Esophagus squamous epithelium (tissue), 5 donors: Measurements from ENCODE around the gene DOCK10. TPM values are rescaled to one million over a fixed set of nuclear protein-coding genes. Genes with fewer than 3 reads are reported as not detected.

ENCODE experiments used
- DNase-seq: peaks from one replicate; lab custom pipeline; 2025; lab: John Stamatoyannopoulos, UW
- H3K27ac ChIP-seq, 4 donors: fragments of 200-600 bp; sonication (generic); one replicate each; pipeline ENCODE4 v1.5.1; 2016 to 2019; ENCODE audit warnings: mild to moderate bottlenecking in 1 of 4
- H3K27me3 ChIP-seq, 4 donors: fragments of 200-600 bp; sonication (generic); 1 replicate in 3 of 4; 2 replicates in 1 of 4; pipeline versions ENCODE4 v1.5.1 to v1.6.0; 2017 to 2021; ENCODE audit warnings: antibody characterized with exemption in 1 of 4
- H3K36me3 ChIP-seq, 3 donors: fragments of 200-600 bp; sonication (generic); one replicate each; pipeline ENCODE4 v1.5.1; 2016 to 2019
- H3K4me1 ChIP-seq, 3 donors: fragments of 200-600 bp; sonication (generic); one replicate each; pipeline ENCODE4 v1.5.1; 2017 to 2019
- H3K4me3 ChIP-seq, 4 donors: fragments of 200-600 bp; sonication (generic); 1 replicate in 3 of 4; 2 replicates in 1 of 4; pipeline ENCODE4 v1.5.1; 2016 to 2019; ENCODE audit warnings: mild to moderate bottlenecking in 2 of 4, moderate library complexity in 1 of 4
- H3K9me3 ChIP-seq, 3 donors: fragments of 200-600 bp; sonication (generic); one replicate each; pipeline ENCODE4 v1.5.1; 2016 to 2019
- CTCF ChIP-seq, 6 experiments: fragments of 450-650 bp in 4 of 6; fragments of 200-600 bp in 2 of 6; sonication (generic) in 2 of 6; IDR thresholded peaks; one replicate each; pipeline ENCODE4 v1.5.1; 2016 to 2019; ENCODE audit warnings: antibody characterized with exemption in 6 of 6, mild to moderate bottlenecking in 4 of 6, moderate library complexity in 4 of 6
- POLR2A ChIP-seq, 4 donors: fragments of 450-650 bp; IDR thresholded peaks; one replicate each; pipeline ENCODE4 v1.6.1; 2017; ENCODE audit warnings: antibody characterized with exemption in 4 of 4, mild to moderate bottlenecking in 4 of 4, moderate library complexity in 3 of 4
- WGBS, 2 donors: methylation state at CpG; one replicate each; pipeline ENCODE4 v1.1.5; 2018; 5-methylcytosine and 5-hydroxymethylcytosine counted together
- intact Hi-C: fragments of 100-400 bp; cut with DNase I; formaldehyde crosslinking; loops from one replicate; pipeline ENCODE4 v1.15.0; 2022
- total RNA-seq, 4 donors: library from RNA; depleted of rRNA; stranded (reverse); fragments of >200 nt; gene quantifications; one replicate each; pipeline ENCODE4 v1.1.0, GENCODE V29; 2016
- donor health status: DM: yes; HTN: yes; CAD: no.

The DOCK10 gene
- total RNA-seq, 4 donors from 2014 or later = 9.2 to 16.6 (median 11.7) TPM

DNA sequence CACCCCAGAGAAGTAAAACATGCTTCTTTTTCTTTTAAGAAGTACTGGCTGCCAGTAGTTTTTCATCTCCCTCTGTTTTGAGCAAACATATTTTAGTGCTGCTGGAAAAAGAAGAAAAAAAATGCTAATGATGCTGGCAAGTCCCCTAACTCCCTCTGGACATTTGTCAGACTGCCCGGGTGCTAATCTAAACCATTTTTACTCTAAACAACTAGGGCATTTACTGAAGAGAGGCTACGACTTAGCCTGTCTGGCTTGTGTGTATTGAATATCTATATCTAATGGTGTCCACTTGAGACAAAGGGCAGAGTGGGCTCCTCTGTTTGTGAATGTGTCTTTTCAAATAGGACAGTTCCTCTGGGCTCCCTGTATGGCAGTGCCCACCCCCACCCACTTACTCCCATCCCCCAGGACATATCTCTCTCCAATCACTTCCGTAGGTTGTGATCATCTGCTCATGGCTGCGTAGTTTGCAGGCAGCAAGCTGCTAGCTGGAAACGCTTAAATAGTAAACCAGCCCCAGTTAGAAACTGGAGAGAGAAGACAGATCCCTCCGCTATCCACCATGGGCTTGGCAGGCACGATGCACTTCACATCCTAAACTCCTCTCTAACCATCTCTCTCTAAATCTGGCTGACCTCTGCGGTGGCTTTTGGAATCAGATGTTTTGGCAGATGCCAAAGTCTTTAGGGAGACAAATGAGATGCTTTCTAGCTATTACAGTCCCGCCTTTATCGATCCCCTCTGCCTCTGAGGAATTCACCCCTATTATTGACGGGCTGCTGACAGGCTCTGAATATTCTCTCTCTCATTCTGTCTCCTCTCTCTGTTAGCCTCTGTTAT, 58.3 kb downstream of the DOCK10 start:
- no peak for DNase-seq
- intact Hi-C loops = no loop called here
- TF ChIP-seq CTCF (IDR thresholded peaks at IDR 0.05) (no peak), POLR2A (IDR thresholded peaks at IDR 0.05) (no peak)
- Histone ChIP-seq H3K9me3 (no peaks in the 10 kb centered on the region), H3K4me3 (peak overlapping the region in 3 of 4 donors; percentile 21 to 54 (median 21)), H3K4me1 (peaks cover 0 to 21% (median 0%) of the 10 kb centered on the region in 3 donors), H3K27me3 (no peaks in the 10 kb centered on the region), H3K27ac (peak overlapping the region in 3 of 4 donors; percentile 71 to 81 (median 75)), H3K36me3 (no peaks in the 10 kb centered on the region)
- 47 to 60% methylated on average over 11 of the region's 11 CpGs for WGBS, 2 donors

DNA sequence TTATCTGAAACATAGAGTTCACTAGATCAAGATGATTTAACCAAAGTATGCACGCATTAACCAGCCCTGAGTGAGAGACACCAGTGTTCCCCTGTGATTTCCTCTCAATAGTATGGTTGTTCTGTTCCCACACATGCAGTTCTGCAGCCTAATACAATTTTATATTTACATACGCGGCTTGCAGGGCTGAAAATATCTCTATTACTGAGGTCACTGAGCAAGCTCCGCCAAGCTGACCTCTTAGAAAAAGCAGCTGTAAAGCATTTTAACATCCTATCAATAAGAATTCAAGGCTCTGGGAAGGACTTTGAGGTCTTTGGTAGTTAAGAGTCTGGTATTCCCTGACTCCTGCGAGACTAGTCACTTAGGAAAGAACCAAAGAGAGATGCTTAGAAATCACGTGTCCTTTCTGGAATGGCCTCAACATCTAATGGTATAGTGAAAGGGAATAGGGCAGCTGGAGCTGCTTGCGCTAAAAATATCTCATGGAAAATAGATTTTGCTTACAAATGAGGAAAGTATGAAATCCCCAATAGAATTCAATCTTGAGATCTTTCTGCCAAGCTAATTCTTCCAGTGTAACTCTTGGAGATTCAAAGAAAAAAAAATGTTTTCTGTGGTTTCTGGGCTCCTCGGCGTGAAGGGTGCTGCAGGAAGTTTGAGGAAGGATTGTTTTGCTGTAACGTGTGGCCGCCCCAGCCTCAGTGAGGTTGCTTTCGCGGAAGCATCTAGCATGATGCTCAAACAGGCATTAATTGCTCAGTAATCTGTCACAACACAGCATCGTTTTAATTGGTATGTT, 59.2 kb downstream of the DOCK10 start:
- intact Hi-C loops = no loop called here
- no peaks in the 10 kb centered on the region for H3K36me3 ChIP-seq
- DNase-seq = no peak
- H3K4me3 ChIP-seq = peak overlapping the region in 3 of 4 donors; percentile 21 to 54 (median 21)
- peaks cover 0 to 21% (median 0%) of the 10 kb centered on the region in 3 donors for H3K4me1 ChIP-seq
- TF ChIP-seq CTCF (IDR thresholded peaks at IDR 0.05) (no peak), POLR2A (IDR thresholded peaks at IDR 0.05) (no peak)
- no peaks in the 10 kb centered on the region for H3K27me3 ChIP-seq
- 25 to 31% methylated on average over 13 to 14 of the region's 14 CpGs for WGBS, 2 donors
- H3K9me3 ChIP-seq = no peaks in the 10 kb centered on the region
- peak overlapping the region in 3 of 4 donors; percentile 71 to 81 (median 75) for H3K27ac ChIP-seq

DNA sequence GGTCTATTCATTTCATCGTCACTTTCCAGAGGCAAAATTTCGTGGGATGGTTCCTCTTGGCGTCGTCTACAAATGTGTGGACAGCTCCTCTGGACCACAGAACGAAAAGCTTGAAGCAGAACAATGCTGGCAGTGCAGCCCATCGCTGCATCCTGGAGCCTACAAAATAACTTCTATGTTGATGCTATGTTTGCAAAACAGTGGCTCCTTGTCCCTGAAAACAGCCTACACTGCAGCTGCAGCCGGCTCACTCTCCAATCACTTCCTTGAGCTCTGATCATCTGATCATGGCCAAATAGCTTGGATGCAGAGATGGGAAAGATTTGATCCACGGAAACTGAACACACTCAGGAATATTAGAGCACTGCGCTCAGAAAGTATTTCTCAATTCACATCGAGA, 60.0 kb downstream of the DOCK10 start:
- no peaks in the 10 kb centered on the region for H3K27me3 ChIP-seq
- H3K4me3 ChIP-seq = peak overlapping the region in 3 of 4 donors; percentile 21 to 54 (median 21)
- H3K9me3 ChIP-seq = no peaks in the 10 kb centered on the region
- WGBS, 2 donors = 79 to 80% methylated on average over 10 of the region's 10 CpGs
- peaks cover 0 to 21% (median 0%) of the 10 kb centered on the region in 3 donors for H3K4me1 ChIP-seq
- no peaks in the 10 kb centered on the region for H3K36me3 ChIP-seq
- intact Hi-C loops = no loop called here
- H3K27ac ChIP-seq = peak overlapping the region in 3 of 4 donors; percentile 30 to 75 (median 49)
- DNase-seq = no peak
- no peak for TF ChIP-seq POLR2A (IDR thresholded peaks at IDR 0.05)

- Histone ChIP-seq H3K27ac (no peak overlapping the region), H3K36me3 (no peaks in the 10 kb centered on the region), H3K4me1 (peaks cover 0 to 25% (median 7%) of the 10 kb centered on the region in 3 donors), H3K27me3 (no peaks in the 10 kb centered on the region), H3K4me3 (no peak overlapping the region), H3K9me3 (no peaks in the 10 kb centered on the region)
- intact Hi-C loops = no loop called here
- no peak for DNase-seq
- WGBS, 2 donors = 73 to 82% methylated on average over 7 of the region's 7 CpGs
- no peak for TF ChIP-seq POLR2A (IDR thresholded peaks at IDR 0.05)
Measured at GRCh38 chr2:224976629-224977525, 65.4 kb downstream of the DOCK10 start.

DNA sequence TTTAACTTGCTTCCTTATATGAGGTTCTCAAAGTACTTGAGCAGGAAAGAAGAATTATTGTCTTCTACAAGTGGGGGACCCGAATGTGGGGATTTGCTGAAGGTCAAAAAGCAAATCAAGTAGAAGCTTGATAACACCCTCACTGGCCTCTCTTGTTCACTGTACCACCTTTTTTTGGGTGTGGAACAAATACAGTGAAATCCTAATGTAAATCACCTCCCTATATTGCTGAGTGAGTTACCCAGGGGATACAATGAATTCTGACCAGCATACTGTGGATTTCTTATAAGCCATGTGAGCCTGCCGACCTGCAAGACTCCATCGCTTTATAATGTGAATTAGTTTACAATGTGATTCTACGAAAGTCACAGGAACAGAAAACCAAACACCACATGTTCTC, 66.5 kb downstream of the DOCK10 start:
- no peak for DNase-seq
- H3K9me3 ChIP-seq = no peaks in the 10 kb centered on the region
- no peak overlapping the region for H3K27ac ChIP-seq
- no peaks in the 10 kb centered on the region for H3K36me3 ChIP-seq
- 75 to 83% methylated on average over 4 of the region's 4 CpGs for WGBS, 2 donors
- H3K4me1 ChIP-seq = peaks cover 0 to 36% (median 8%) of the 10 kb centered on the region in 3 donors
- no peak overlapping the region for H3K4me3 ChIP-seq
- TF ChIP-seq CTCF (IDR thresholded peaks at IDR 0.05) (no peak), POLR2A (IDR thresholded peaks at IDR 0.05) (no peak)
- intact Hi-C loops = no loop called here
- H3K27me3 ChIP-seq = no peaks in the 10 kb centered on the region
